GM12878 (cell line): ENCODE data around the gene SMIM14. TPM values are rescaled to one million over a fixed set of nuclear protein-coding genes. Genes with fewer than 3 reads are reported as not detected.

ENCODE experiments used
- CEBPB ChIP-seq, 2 experiments: fragments of 150-350 bp in 1 of 2; IDR thresholded peaks; 2 replicates each; pipeline ENCODE4 v1.6.1; 2012 to 2014; ENCODE audit warnings: low read depth in 2 of 2, low read length in 2 of 2, borderline replicate concordance in 1 of 2, inconsistent platforms in 1 of 2
- CREM ChIP-seq: IDR thresholded peaks from 2 replicates; pipeline ENCODE4 v1.6.1; 2014; ENCODE audit warnings: antibody characterized with exemption, low read depth
- EGR1 ChIP-seq, 2 experiments: IDR thresholded peaks; 1 replicate in 1 of 2; 2 replicates in 1 of 2; pipeline ENCODE4 v1.6.1; 2011 to 2012; ENCODE audit warnings: low read depth in 2 of 2, low read length in 2 of 2, borderline replicate concordance in 1 of 2, mild to moderate bottlenecking in 1 of 2, moderate library complexity in 1 of 2
- EP300 ChIP-seq, 2 experiments: fragments of 150-350 bp in 1 of 2; IDR thresholded peaks; 2 replicates each; pipeline ENCODE4 v1.6.1; 2011 to 2012; ENCODE audit warnings: low read depth in 2 of 2, low read length in 2 of 2, borderline replicate concordance in 1 of 2, improper control_type of control experiment in 1 of 2, inconsistent platforms in 1 of 2; ENCODE audit not compliant: control insufficient read depth in 1 of 2
- FOXM1 ChIP-seq: IDR thresholded peaks from 2 replicates; pipeline ENCODE4 v1.6.1; 2012; ENCODE audit warnings: low read depth, mild to moderate bottlenecking, inconsistent platforms, low read length, moderate library complexity
- LARP7 ChIP-seq: fragments of 450-650 bp; IDR thresholded peaks from 2 replicates; pipeline ENCODE4 v1.6.1; 2017; ENCODE audit warnings: mild to moderate bottlenecking
- MEF2B ChIP-seq: fragments of 450-650 bp; IDR thresholded peaks from 2 replicates; pipeline ENCODE4 v1.6.1; 2018; ENCODE audit warnings: mild to moderate bottlenecking, moderate library complexity; ENCODE audit not compliant: partially characterized antibody, poor library complexity, severe bottlenecking
- NFIC ChIP-seq: IDR thresholded peaks from 2 replicates; pipeline ENCODE4 v1.6.1; 2012; ENCODE audit warnings: low read depth, mild to moderate bottlenecking, inconsistent platforms, low read length, moderate library complexity
- POLR2AphosphoS2 ChIP-seq: IDR thresholded peaks from 2 replicates; pipeline ENCODE4 v1.6.1; 2011; ENCODE audit warnings: low read depth, mild to moderate bottlenecking, low read length, improper control_type of control experiment, moderate library complexity
- RB1 ChIP-seq: fragments of 450-650 bp; formaldehyde crosslinking; IDR thresholded peaks from 2 replicates; pipeline ENCODE4 v1.6.1; 2017; ENCODE audit warnings: mild to moderate bottlenecking, borderline replicate concordance
- RFX5 ChIP-seq: IDR thresholded peaks from 2 replicates; pipeline ENCODE4 v1.6.1; 2011; ENCODE audit warnings: low read depth, low read length, improper control_type of control experiment
- SIX5 ChIP-seq: IDR thresholded peaks from 2 replicates; pipeline ENCODE4 v1.6.1; 2011; ENCODE audit warnings: mild to moderate bottlenecking, low read depth, low read length, moderate library complexity; ENCODE audit not compliant: severe bottlenecking
- SMAD5 ChIP-seq: IDR thresholded peaks from 2 replicates; pipeline ENCODE4 v1.6.1; 2016; ENCODE audit warnings: antibody characterized with exemption, low read depth
- TCF3 ChIP-seq: IDR thresholded peaks from 2 replicates; pipeline ENCODE4 v1.6.1; 2012; ENCODE audit warnings: low read depth, mild to moderate bottlenecking, low read length, borderline replicate concordance; ENCODE audit not compliant: insufficient read depth
- polyA plus RNA-seq, 11 experiments: library from polyadenylated mRNA; depleted of rRNA in 4 of 11; unstranded in 6 of 11; stranded (reverse) in 5 of 11; fragments of >200 nt; fragmentation: Nextera tagmentation in 4 of 11; fragmentation: Illumina TruSeq in 1 of 11; extraction: Ambion mirVana in 4 of 11; extraction: Trizol in 1 of 11; gene quantifications; 1 replicate in 1 of 11; 2 replicates in 10 of 11; pipeline versions ENCODE4 v1.2.1 to v1.2.3, GENCODE V29; 2011 to 2016; ENCODE audit warnings: inconsistent platforms in 2 of 11, missing spikeins in 2 of 11, low read depth in 1 of 11
- total RNA-seq, 4 experiments: library from RNA; depleted of rRNA in 3 of 4; stranded (reverse); fragments of >200 nt in 3 of 4; fragmentation: Illumina TruSeq in 1 of 4; extraction: Trizol in 1 of 4; gene quantifications; 2 replicates each; pipeline versions ENCODE4 v1.2.1 to v1.2.3, GENCODE V29; 2013 to 2021
- TF ChIP-seq, protein P1 (sequence below): IDR thresholded peaks from 2 replicates; pipeline ENCODE4 v1.6.1; 2012; ENCODE audit warnings: low read depth, low read length, improper control_type of control experiment
- TF ChIP-seq, protein P2 (sequence below): IDR thresholded peaks from 2 replicates; pipeline ENCODE4 v1.6.1; 2011; ENCODE audit warnings: borderline replicate concordance, low read depth, mild to moderate bottlenecking, moderate library complexity, low read length; ENCODE audit not compliant: insufficient read depth, poor library complexity, severe bottlenecking
- TF ChIP-seq, protein P3 (sequence below): fragments of 150-350 bp; IDR thresholded peaks from 2 replicates; pipeline ENCODE4 v1.6.1; 2014; ENCODE audit warnings: mild to moderate bottlenecking, low read depth, low read length
- TF ChIP-seq, protein P4 (sequence below): fragments of 450-650 bp; IDR thresholded peaks from 2 replicates; pipeline ENCODE4 v1.6.1; 2017; ENCODE audit warnings: antibody characterized with exemption, mild to moderate bottlenecking, moderate library complexity
- TF ChIP-seq, protein P5 (sequence below): IDR thresholded peaks from 2 replicates; pipeline ENCODE4 v1.6.1; 2011; ENCODE audit warnings: mild to moderate bottlenecking, low read depth, low read length, moderate library complexity; ENCODE audit not compliant: insufficient replicate concordance

The SMIM14 gene
- total and polyA plus RNA-seq, 10 of the 15 experiments (the other 5 are each of a cell fraction or from before 2014, with no cell fraction given) = 125 to 671 (median 188) TPM

DNA sequence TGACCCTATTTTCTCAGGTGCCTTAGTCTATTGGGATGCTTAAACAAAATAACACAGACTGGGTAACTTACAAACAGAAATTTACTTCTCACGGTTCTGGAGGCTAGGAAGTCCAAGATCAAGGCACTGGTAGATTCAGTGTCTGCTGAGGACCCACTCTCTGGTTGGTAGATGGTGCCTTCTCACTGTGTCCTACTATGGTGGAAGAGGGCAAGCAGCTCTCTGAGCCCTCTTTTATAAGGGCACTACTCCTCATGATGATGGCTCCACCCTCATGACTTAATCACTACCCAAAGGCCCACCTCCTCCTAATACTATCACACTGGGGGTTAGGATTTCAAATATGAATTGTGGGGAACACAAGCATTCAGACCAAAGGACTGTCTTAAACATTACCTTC is 11.8 kb downstream of the SMIM14 start (continued):
- TF ChIP-seq, protein P1, sequence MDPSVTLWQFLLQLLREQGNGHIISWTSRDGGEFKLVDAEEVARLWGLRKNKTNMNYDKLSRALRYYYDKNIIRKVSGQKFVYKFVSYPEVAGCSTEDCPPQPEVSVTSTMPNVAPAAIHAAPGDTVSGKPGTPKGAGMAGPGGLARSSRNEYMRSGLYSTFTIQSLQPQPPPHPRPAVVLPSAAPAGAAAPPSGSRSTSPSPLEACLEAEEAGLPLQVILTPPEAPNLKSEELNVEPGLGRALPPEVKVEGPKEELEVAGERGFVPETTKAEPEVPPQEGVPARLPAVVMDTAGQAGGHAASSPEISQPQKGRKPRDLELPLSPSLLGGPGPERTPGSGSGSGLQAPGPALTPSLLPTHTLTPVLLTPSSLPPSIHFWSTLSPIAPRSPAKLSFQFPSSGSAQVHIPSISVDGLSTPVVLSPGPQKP = no peak
- 0 out of 2 replicates have a peak, but pooled peaks have one; percentile 3 for TF ChIP-seq FOXM1
- no peak for TF ChIP-seq EP300 (IDR thresholded peaks at IDR 0.05; ENCODE audit: borderline replicate concordance in 1 of 2, control insufficient read depth in 1 of 2, low read depth in 2 of 2, low read length in 2 of 2)
- TF ChIP-seq SMAD5 = peak; percentile 95
- TF ChIP-seq CEBPB (IDR thresholded peaks at IDR 0.05; ENCODE audit: borderline replicate concordance in 1 of 2, low read depth in 2 of 2, low read length in 2 of 2) = no peak
- no peak for TF ChIP-seq SIX5
- TF ChIP-seq LARP7 = no peak
- no peak for TF ChIP-seq RFX5
- no peak for TF ChIP-seq RB1
- no peak for TF ChIP-seq CREM
- no peak for TF ChIP-seq NFIC
- TF ChIP-seq, protein P2, sequence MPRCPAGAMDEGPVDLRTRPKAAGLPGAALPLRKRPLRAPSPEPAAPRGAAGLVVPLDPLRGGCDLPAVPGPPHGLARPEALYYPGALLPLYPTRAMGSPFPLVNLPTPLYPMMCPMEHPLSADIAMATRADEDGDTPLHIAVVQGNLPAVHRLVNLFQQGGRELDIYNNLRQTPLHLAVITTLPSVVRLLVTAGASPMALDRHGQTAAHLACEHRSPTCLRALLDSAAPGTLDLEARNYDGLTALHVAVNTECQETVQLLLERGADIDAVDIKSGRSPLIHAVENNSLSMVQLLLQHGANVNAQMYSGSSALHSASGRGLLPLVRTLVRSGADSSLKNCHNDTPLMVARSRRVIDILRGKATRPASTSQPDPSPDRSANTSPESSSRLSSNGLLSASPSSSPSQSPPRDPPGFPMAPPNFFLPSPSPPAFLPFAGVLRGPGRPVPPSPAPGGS = no peak
- TF ChIP-seq EGR1 (IDR thresholded peaks at IDR 0.05; ENCODE audit: borderline replicate concordance in 1 of 2, low read depth in 2 of 2, low read length in 2 of 2) = no peak
- TF ChIP-seq, protein P3, sequence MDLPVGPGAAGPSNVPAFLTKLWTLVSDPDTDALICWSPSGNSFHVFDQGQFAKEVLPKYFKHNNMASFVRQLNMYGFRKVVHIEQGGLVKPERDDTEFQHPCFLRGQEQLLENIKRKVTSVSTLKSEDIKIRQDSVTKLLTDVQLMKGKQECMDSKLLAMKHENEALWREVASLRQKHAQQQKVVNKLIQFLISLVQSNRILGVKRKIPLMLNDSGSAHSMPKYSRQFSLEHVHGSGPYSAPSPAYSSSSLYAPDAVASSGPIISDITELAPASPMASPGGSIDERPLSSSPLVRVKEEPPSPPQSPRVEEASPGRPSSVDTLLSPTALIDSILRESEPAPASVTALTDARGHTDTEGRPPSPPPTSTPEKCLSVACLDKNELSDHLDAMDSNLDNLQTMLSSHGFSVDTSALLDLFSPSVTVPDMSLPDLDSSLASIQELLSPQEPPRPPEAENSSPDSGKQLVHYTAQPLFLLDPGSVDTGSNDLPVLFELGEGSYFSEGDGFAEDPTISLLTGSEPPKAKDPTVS = no peak
- no peak for TF ChIP-seq TCF3
- TF ChIP-seq, protein P4, sequence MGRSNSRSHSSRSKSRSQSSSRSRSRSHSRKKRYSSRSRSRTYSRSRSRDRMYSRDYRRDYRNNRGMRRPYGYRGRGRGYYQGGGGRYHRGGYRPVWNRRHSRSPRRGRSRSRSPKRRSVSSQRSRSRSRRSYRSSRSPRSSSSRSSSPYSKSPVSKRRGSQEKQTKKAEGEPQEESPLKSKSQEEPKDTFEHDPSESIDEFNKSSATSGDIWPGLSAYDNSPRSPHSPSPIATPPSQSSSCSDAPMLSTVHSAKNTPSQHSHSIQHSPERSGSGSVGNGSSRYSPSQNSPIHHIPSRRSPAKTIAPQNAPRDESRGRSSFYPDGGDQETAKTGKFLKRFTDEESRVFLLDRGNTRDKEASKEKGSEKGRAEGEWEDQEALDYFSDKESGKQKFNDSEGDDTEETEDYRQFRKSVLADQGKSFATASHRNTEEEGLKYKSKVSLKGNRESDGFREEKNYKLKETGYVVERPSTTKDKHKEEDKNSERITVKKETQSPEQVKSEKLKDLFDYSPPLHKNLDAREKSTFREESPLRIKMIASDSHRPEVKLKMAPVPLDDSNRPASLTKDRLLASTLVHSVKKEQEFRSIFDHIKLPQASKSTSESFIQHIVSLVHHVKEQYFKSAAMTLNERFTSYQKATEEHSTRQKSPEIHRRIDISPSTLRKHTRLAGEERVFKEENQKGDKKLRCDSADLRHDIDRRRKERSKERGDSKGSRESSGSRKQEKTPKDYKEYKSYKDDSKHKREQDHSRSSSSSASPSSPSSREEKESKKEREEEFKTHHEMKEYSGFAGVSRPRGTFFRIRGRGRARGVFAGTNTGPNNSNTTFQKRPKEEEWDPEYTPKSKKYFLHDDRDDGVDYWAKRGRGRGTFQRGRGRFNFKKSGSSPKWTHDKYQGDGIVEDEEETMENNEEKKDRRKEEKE = no peak
- no peak for TF ChIP-seq MEF2B
- TF ChIP-seq, protein P5, sequence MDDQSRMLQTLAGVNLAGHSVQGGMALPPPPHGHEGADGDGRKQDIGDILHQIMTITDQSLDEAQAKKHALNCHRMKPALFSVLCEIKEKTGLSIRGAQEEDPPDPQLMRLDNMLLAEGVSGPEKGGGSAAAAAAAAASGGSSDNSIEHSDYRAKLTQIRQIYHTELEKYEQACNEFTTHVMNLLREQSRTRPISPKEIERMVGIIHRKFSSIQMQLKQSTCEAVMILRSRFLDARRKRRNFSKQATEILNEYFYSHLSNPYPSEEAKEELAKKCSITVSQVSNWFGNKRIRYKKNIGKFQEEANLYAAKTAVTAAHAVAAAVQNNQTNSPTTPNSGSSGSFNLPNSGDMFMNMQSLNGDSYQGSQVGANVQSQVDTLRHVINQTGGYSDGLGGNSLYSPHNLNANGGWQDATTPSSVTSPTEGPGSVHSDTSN = no peak
- no peak for TF ChIP-seq POLR2AphosphoS2
